Liver (tissue), 9 donors: Measurements from ENCODE around the gene AGAP6. TPM values are rescaled to one million over a fixed set of nuclear protein-coding genes. Genes with fewer than 3 reads are reported as not detected.
"Not testable (repeated sequence)": the region's sequence is repeated elsewhere in the genome, so short reads cannot be mapped to it uniquely, and the experiment has no call there.

Experiments used
- DNase-seq: peaks from one replicate; pipeline ENCODE4 v3.0.0-alpha.2; 2017; ENCODE audit warnings: low spot score
- H3K27ac ChIP-seq, 2 donors: one replicate each; pipeline ENCODE4 v1.7.0; 2013; ENCODE audit warnings: inconsistent platforms in 2 of 2, low read length in 2 of 2, control low read depth in 1 of 2, low read depth in 1 of 2, mild to moderate bottlenecking in 1 of 2
- H3K27me3 ChIP-seq, 4 donors: one replicate each; pipeline versions ENCODE4 v1.6.1 to v1.7.0; 2013; ENCODE audit warnings: low read length in 3 of 4, inconsistent platforms in 1 of 4, mild to moderate bottlenecking in 1 of 4, moderate library complexity in 1 of 4; ENCODE audit not compliant: control insufficient read depth in 4 of 4, insufficient read depth in 4 of 4
- H3K36me3 ChIP-seq, 4 donors: one replicate each; pipeline versions ENCODE4 v1.6.1 to v1.7.0; 2013; ENCODE audit warnings: low read length in 3 of 4, mild to moderate bottlenecking in 3 of 4, low read depth in 1 of 4, moderate library complexity in 1 of 4; ENCODE audit not compliant: control insufficient read depth in 4 of 4, insufficient read depth in 3 of 4
- H3K4me1 ChIP-seq, 4 donors: one replicate each; pipeline versions ENCODE4 v1.6.1 to v1.7.0; 2013; ENCODE audit warnings: low read length in 3 of 4, mild to moderate bottlenecking in 3 of 4, moderate library complexity in 1 of 4; ENCODE audit not compliant: control insufficient read depth in 4 of 4, insufficient read depth in 4 of 4
- H3K4me3 ChIP-seq, 3 donors: one replicate each; pipeline versions ENCODE4 v1.6.1 to v1.7.0; 2013; ENCODE audit warnings: low read length in 3 of 3, control low read depth in 1 of 3, low read depth in 1 of 3, mild to moderate bottlenecking in 1 of 3
- H3K9ac ChIP-seq, 2 donors: one replicate each; pipeline ENCODE4 v1.7.0; 2013; ENCODE audit warnings: low read length in 2 of 2, mild to moderate bottlenecking in 2 of 2, moderate library complexity in 2 of 2, control low read depth in 1 of 2, low read depth in 1 of 2
- H3K9me3 ChIP-seq, 4 donors: one replicate each; pipeline versions ENCODE4 v1.6.1 to v1.7.0; 2013; ENCODE audit warnings: low read length in 3 of 4; ENCODE audit not compliant: control insufficient read depth in 4 of 4
- GABPA ChIP-seq, 2 donors: IDR thresholded peaks in 1 of 2; conservative IDR thresholded peaks in 1 of 2; 2 replicates each; pipeline ENCODE4 v1.6.1; 2016; ENCODE audit warnings: antibody characterized with exemption in 2 of 2, mild to moderate bottlenecking in 1 of 2, moderate library complexity in 1 of 2
- MAX ChIP-seq: IDR thresholded peaks from 2 replicates; pipeline ENCODE4 v1.6.1; 2016; ENCODE audit warnings: antibody characterized with exemption
- RAD21 ChIP-seq, 2 donors: IDR thresholded peaks; 2 replicates each; pipeline ENCODE4 v1.6.1; 2016; ENCODE audit warnings: antibody characterized with exemption in 2 of 2, mild to moderate bottlenecking in 2 of 2
- REST ChIP-seq: IDR thresholded peaks from 2 replicates; pipeline ENCODE4 v1.6.1; 2016; ENCODE audit warnings: antibody characterized with exemption, mild to moderate bottlenecking
- RXRA ChIP-seq, 2 donors: IDR thresholded peaks; 2 replicates each; pipeline ENCODE4 v1.6.1; 2017 to 2018; ENCODE audit warnings: antibody characterized with exemption in 2 of 2, mild to moderate bottlenecking in 1 of 2
- YY1 ChIP-seq: IDR thresholded peaks from 2 replicates; pipeline ENCODE4 v1.6.1; 2016; ENCODE audit warnings: antibody characterized with exemption, mild to moderate bottlenecking
- ZBTB33 ChIP-seq: IDR thresholded peaks from 2 replicates; pipeline ENCODE4 v1.6.1; 2016; ENCODE audit warnings: antibody characterized with exemption
- WGBS: extraction: QIAGEN DNeasy Blood & Tissue Kit; methylation state at CpG from one replicate; pipeline ENCODE4 v1.1.7; 2013; 5-methylcytosine and 5-hydroxymethylcytosine counted together
- polyA plus RNA-seq, 2 donors: library from polyadenylated mRNA; stranded (reverse) in 1 of 2; unstranded in 1 of 2; fragments of 200-250 nt in 1 of 2; fragments of >200 nt in 1 of 2; fragmentation: Nextera tagmentation in 1 of 2; extraction: Ambion mirVana in 1 of 2; gene quantifications; one replicate each; pipeline versions ENCODE4 v1.2.1 to v1.2.3, GENCODE V29; 2013 to 2015
- total RNA-seq, 2 donors: library from RNA; depleted of rRNA; stranded (reverse); fragments of >200 nt; gene quantifications; one replicate each; pipeline ENCODE4 v1.2.3, GENCODE V29; 2014
- donor health status: healthy.
- donor health status: healthy.
- donor health status: healthy.
- donor health status: healthy.
- donor health status: healthy.

Gene AGAP6
- 1 to 10 TPM; 3.0 to 9.4 TPM for total RNA-seq
- 1 to 10 TPM; 3.1 to 4.8 TPM for polyA plus RNA-seq

GRCh38 chr10:49988376-49988775 is at the start of gene AGAP6:
AGAP6 (plus strand) TSS chr10:49988406; CDS start chr10:49988716, 310 bp downstream.
- not testable (repeated sequence) for H3K27ac ChIP-seq, H3K4me1 ChIP-seq, H3K9me3 ChIP-seq, H3K4me3 ChIP-seq, DNase-seq, H3K27me3 ChIP-seq, H3K36me3 ChIP-seq, H3K9ac ChIP-seq
- WGBS, result 97% methylated on average over 16 of the region's 18 CpGs

GRCh38 chr10:49941447-49942338 is 46.5 kb upstream of the AGAP6 start, which contains the start of the genes PARG and TIMM23B:
PARG (minus strand) TSS chr10:49942027; CDS start chr10:49941725, 302 bp downstream.
TIMM23B (plus strand) TSS chr10:49942053; CDS start chr10:49942195, 142 bp downstream.
- DNase-seq, result peak; percentile 79
- H3K4me1 ChIP-seq, result peaks cover 3 to 21% (median 12%) of the 10 kb centered on the region in 4 donors
- peak within 1 kb of the TSS; percentile 79 to 97 (median 91) for H3K4me3 ChIP-seq
- H3K9ac ChIP-seq, result peak within 1 kb of the TSS; percentile 90 to 91
- under 1% methylated on average over 81 of the region's 81 CpGs for WGBS
- peak in 1 of 2 donors; percentile 2 for TF ChIP-seq RAD21 (IDR thresholded peaks at IDR 0.05)
- TF ChIP-seq ZBTB33, result peak; percentile 64
- TF ChIP-seq YY1, result peak; percentile 65
- TF ChIP-seq MAX, result peak; percentile 89
- peak in 1 of 2 donors; percentile 13 for TF ChIP-seq RXRA (IDR thresholded peaks at IDR 0.05)
- peak; percentile 84 to 97 for TF ChIP-seq GABPA (IDR thresholded peaks at IDR 0.05 in 1 of 2, conservative IDR thresholded peaks at IDR 0.05 in 1 of 2)
- TF ChIP-seq REST, result peak; percentile 70
- H3K36me3 ChIP-seq, H3K9me3 ChIP-seq, H3K27me3 ChIP-seq: not testable (repeated sequence)
- H3K27ac ChIP-seq, result peak within 1 kb of the TSS; percentile 63 to 73

- not testable (repeated sequence) for H3K27me3 ChIP-seq, DNase-seq, H3K9me3 ChIP-seq, H3K36me3 ChIP-seq
- Histone ChIP-seq H3K27ac (peak overlapping the region; percentile 63 to 73), H3K4me1 (peaks cover 3 to 21% (median 12%) of the 10 kb centered on the region in 4 donors), H3K9ac (peak overlapping the region; percentile 90 to 91), H3K4me3 (peak overlapping the region; percentile 79 to 97 (median 91))
- WGBS, result 1% methylated on average over 12 of the region's 12 CpGs
These were observed 45.9 kb upstream of the AGAP6 start for GRCh38 chr10:49942339-49942705.

GRCh38 chr10:49943607-49944006 is 44.6 kb upstream of the AGAP6 start:
- H3K27me3 ChIP-seq, H3K27ac ChIP-seq, DNase-seq, H3K9ac ChIP-seq, H3K36me3 ChIP-seq, H3K9me3 ChIP-seq, H3K4me3 ChIP-seq: not testable (repeated sequence)
- H3K4me1 ChIP-seq, result peaks cover 3 to 21% (median 12%) of the 10 kb centered on the region in 4 donors
- WGBS, result 82% methylated on average over 2 of the region's 2 CpGs

GRCh38 chr10:49948142-49948541 is 40.1 kb upstream of the AGAP6 start:
- not testable (repeated sequence) for H3K4me3 ChIP-seq, H3K36me3 ChIP-seq, H3K9me3 ChIP-seq, H3K9ac ChIP-seq, DNase-seq, H3K27me3 ChIP-seq, H3K27ac ChIP-seq, H3K4me1 ChIP-seq
- 83% methylated on average over 1 of the region's 2 CpGs for WGBS
